H54 (cell line): Measurements from ENCODE around the gene ATP11A.
A peak's percentile ranks its signal among the peaks of the same experiment; 100 is the strongest.
"Not testable (repeated sequence)": the region's sequence is repeated elsewhere in the genome, so short reads cannot be mapped to it uniquely, and the experiment has no call there.

Experiments
- DNase-seq: peaks from one replicate; pipeline ENCODE4 v3.0.0; 2011; ENCODE audit warnings: low spot score, mixed read lengths; ENCODE audit not compliant: insufficient read length
- FAIRE-seq: peaks from 3 replicates; lab custom pipeline; 2011; peaks lifted over from hg19 to GRCh38; lab: Jason Lieb, UNC
- POLR2A ChIP-seq: IDR thresholded peaks from 2 replicates; pipeline ENCODE4 v1.6.1; 2011; ENCODE audit warnings: low read depth, mild to moderate bottlenecking, low read length

The ATP11A gene

DNA sequence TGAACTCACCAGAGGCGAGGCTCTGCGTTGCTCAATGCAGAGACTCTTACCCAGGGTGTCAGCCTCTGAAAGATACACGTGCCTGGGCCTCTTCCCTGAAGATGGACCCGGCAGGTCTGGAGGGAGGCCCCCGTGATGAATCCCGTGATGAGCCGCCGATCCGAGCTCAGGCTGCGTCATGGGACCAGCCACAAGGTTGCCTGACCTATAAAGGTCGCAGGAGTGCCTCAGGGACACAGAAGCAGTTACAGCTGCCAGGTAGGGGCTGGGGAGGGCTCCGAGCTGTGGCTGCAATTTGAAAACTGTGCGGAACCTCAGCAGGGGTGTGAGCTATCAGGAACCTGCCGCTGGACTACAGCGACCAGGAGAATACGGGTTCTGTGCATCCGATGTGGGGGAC is 10.5 kb upstream of the ATP11A start:
- DNase-seq (no peak), FAIRE-seq (no peak)
- no peak for TF ChIP-seq POLR2A

DNA sequence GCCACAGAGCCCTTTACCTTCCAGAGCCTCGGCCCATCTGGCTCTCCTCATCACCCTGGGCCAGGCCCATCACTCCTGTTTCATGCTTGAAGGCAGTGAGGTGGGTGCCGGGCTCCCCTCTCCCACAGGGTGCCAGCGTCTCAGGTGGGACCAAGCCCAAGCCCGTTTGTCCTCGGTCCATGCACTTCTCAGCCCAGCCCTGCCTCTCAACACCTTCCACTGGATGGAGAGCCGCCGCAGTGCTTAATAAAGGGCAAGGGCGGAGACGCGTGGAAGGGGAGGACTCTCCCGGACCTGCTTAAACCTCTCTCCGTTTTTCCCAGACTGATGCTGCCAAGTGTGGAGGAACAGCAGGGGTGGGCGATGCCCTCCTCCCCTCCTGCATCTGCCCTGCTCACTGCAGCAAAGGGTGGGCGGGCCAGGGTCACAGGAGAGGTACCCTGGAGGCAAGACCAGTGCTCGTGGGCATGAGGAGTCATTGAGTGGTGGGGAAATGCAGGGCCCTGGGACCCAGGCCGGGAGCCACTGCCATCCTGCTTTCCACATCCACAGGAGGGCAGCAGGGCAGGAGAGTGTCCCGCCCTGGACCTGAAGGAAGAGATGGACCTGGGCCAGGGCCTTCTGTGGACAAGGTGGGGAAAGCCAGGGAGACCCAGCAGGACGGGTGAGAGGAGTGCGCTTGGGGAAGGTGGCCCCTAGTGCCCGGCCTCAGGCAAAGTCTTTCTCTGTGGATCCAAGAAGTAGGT is 9.7 kb upstream of the ATP11A start:
- no peak for TF ChIP-seq POLR2A
- FAIRE-seq = no peak
- no peak for DNase-seq

- DNase-seq = no peak
- no peak for FAIRE-seq
- no peak for TF ChIP-seq POLR2A
Observed at GRCh38 chr13:112680741-112681360, 9.0 kb upstream of the ATP11A start.

- DNase-seq = no peak
- no peak for TF ChIP-seq POLR2A
- FAIRE-seq = no peak
Observed at GRCh38 chr13:112683581-112683980, 6.3 kb upstream of the ATP11A start.

DNA sequence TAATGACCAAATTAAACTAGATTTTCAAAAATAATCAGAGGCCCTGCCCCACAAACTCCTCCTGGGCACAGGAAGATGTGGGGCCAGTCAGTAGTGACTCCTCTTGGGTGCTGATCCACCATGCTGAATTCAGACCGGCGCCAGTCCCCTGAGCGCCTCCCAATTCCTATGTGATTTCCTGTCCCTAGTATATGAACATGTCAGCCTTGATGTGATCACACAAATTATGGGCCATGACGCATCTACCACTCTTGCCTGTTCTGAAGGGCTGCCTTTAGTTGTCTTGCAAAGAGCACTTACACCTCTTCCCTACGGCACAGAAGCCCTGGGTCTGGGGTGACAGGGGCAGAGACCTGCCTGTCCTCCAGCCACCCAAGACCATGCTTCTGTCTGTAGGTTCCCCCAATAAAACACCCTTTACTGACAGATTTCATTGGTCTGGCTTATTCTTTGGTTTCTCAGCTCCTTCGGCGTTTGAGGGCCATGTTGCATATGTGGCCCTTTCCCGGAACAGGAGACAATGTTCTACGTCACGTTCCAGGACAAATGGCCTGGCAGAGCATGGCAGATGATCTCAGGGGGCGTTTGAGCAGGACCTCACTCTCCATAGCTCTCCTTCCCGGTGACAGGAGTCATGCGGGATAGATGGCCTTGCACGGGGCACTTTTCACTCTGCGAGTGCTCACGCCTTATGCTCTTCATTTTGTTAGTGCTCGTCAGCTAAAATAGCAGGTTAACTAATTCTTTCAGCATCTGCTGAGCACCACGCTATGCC is 5.6 kb upstream of the ATP11A start:
- DNase-seq = no peak
- no peak for FAIRE-seq
- TF ChIP-seq POLR2A = no peak

DNA sequence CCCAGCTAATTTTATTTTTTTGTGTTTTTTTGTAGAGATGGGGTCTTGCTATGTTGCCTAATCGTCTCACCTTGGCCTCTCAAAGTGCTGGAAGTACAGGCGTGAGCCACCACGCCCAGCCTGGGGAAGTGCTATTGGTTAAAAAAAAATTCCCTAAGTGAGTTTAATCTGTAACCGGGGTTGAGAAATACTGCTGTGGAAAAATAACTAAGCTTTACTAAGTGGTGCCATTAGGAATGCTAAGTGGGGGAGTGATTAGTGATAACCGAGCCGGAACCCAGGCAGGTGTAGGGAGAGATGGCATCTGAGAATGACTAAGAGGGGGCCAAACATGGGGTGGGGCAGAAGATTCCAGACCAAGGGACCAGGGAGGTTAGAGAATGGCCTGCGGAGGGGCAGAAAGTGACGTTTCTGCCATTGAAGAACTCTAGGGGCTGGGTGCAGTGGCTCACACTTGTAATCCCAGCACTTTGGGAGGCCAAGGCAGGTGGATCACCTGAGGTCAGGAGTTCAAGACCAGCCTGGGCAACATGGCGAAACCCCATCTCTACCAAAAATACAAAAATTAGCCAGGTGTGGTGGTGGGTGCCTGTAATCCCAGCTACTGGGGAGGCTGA is 4.5 kb upstream of the ATP11A start:
- not testable (repeated sequence) for FAIRE-seq

GRCh38 chr13:112685896-112686295 is 3.9 kb upstream of the ATP11A start:
- no peak for TF ChIP-seq POLR2A
- DNase-seq = no peak
- no peak for FAIRE-seq

More for the DNA sequence above, 4.5 kb upstream of the ATP11A start:
- DNase-seq = not testable (repeated sequence)

DNA sequence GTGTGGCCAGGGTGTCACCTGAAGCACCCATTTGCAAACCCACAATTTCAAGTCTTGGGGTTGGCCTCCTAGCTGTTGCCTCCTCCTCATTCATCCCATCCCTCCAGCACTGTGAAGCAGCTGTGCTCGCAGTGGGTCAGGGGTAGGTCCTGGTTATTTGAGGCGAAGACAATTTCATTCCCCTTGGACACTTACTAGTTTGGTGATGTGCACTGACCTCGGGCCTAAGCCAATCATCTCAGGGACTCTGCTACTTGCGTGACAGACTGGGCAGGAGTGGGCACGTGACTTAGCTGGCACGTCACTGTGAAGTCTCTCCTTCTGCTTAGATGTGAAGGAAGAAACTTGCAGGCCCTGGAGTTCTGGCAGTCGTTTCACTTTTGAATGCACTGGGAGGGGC is 3.5 kb upstream of the ATP11A start:
- no peak for TF ChIP-seq POLR2A
- DNase-seq (no peak), FAIRE-seq (no peak)

- DNase-seq (no peak), FAIRE-seq (no peak)
- no peak for TF ChIP-seq POLR2A
Observed at GRCh38 chr13:112686987-112687386, 2.9 kb upstream of the ATP11A start.

DNA sequence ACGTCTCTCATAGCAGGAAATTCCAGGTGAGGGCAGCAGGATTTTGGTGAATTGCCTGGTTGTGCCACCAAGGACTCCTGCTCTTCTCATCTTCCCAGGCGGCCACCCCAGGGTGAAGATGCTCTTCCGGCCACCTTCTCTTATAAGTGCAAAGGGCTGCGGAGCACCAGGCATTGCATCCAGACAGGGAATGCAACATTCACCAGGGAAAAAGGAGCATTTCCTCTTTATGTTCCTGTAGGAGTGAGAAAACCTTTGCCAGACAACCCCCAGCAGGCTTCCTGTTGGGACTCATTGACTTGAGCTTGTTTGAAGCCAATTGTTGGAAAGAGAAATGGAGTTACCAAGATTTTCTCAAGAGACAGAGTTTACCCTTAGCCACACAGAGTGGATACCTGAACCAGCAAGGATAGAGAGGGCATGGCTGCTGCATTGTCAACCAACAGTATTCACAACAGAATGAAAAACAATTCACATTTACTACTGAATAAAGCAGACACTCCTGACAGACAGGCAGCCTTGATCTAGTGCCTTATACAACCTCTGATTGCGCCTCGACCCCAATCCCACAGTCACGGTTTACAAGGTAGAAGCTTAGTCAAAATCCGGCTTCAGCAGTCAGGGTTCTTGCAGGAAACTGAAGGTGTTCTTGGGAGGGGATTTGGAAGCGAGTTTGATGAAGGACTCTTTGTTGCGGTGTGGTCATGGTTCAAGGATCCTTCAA is 1.8 kb upstream of the ATP11A start:
- no peak for DNase-seq
- TF ChIP-seq POLR2A = no peak
- FAIRE-seq = peak; percentile 20

DNA sequence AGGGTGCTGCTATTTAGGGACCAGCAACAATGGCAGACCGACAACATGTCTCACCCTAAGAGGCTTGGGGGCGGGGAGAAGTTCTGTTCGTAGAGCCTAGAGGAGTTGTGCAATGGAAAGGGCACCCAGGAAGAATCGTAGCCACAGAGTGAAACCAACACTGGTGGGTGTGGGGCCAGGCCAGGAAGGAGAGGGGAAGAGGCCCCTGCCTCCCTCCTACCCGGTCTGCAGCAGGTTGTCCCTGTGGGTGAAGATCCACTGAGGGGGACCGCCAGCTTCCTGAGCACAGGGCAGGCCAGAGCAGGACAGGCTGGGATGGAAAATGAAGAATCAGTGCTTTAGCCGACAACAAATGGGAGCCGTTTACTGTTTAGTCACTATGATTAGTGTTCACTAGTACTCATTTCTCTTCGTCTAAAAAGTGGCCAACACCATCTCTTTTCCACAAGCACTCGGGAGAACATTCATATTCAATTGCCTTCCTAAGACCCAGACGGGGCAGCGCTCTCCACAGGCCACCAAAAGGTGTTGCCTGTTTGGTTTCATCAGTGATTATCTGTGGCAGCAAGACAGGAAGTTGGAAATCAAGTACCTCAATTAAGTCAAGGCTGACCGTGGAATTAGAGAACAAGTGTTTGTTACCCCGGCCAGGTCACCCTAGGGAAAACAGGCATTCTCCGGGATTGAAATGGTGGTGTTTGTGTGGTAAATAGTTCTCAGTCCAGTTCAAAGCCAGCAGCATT is 1.1 kb upstream of the ATP11A start:
- FAIRE-seq (no peak), DNase-seq (no peak)
- no peak for TF ChIP-seq POLR2A

DNA sequence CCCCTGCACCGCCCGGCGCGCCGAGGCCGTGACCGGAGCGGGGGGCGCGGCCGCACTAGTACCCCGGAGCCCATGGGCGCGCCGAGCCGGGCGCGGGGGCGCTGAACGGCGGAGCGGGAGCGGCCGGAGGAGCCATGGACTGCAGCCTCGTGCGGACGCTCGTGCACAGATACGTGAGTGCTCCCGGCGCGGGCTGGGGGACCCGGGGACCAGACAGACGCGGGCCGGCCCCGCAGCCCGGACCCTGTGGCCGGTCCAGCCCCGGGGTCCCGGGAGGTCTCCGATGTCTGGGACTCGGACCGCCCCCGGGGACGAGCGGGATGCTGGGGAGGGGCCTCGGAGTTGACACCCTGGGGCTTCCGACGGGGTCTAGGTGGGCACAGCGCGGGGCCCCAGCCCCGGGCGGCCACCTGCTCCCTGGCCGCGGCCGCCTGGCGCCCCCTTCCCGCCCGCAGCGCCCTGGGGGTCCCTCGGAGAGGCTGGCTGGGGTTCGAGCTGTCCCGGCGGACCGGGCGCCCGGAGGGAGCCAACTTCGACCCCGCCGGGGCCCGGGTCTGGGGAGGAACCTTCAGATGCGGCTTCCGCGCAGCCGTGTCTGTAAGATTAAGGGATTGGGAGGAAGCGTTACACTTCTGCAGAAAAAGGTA is 568 bp downstream of the ATP11A start:
- TF ChIP-seq POLR2A = no peak
- DNase-seq (peak; percentile 86), FAIRE-seq (no peak)
